ENCODE data around the gene LAMA2.

Gene LAMA2

GRCh38 chr6:129242546-129242945 lies 359.6 kb downstream of the LAMA2 start:
- H3K9me3 ChIP-seq (ENCODE audit: control insufficient read depth, insufficient read depth, low read length) = no peaks in the 10 kb centered on the region
- no peaks in the 10 kb centered on the region for H3K36me3 ChIP-seq (ENCODE audit: insufficient read depth, low read length)
- no peak overlapping the region for H3K9ac ChIP-seq (ENCODE audit: low read depth, low read length)
- no peaks in the 10 kb centered on the region for H3K4me1 ChIP-seq (ENCODE audit: insufficient read depth, low read length)

- Histone ChIP-seq H3K9ac (ENCODE audit: low read depth, low read length) (no peak overlapping the region), H3K36me3 (ENCODE audit: insufficient read depth, low read length) (no peaks in the 10 kb centered on the region), H3K4me1 (ENCODE audit: insufficient read depth, low read length) (no peaks in the 10 kb centered on the region)
Measured at GRCh38 chr6:129243377-129243776, 360.4 kb downstream of the LAMA2 start.

GRCh38 chr6:129248946-129249345 lies 366.0 kb downstream of the LAMA2 start:
- H3K36me3 ChIP-seq (ENCODE audit: insufficient read depth, low read length) = no peaks in the 10 kb centered on the region
- no peaks in the 10 kb centered on the region; the same call in 1 of the 2 replicates for H3K4me1 ChIP-seq (ENCODE audit: insufficient read depth, low read length)
- H3K9ac ChIP-seq (ENCODE audit: low read depth, low read length) = no peak overlapping the region
- H3K9me3 ChIP-seq (ENCODE audit: control insufficient read depth, insufficient read depth, low read length) = no peaks in the 10 kb centered on the region

More at GRCh38 chr6:129243377-129243776, 360.4 kb downstream of the LAMA2 start:
- H3K9me3 ChIP-seq (ENCODE audit: control insufficient read depth, insufficient read depth, low read length) = no peaks in the 10 kb centered on the region

- Histone ChIP-seq H3K4me1 (ENCODE audit: insufficient read depth, low read length) (no peaks in the 10 kb centered on the region; the same call in 1 of the 2 replicates), H3K36me3 (ENCODE audit: insufficient read depth, low read length) (no peaks in the 10 kb centered on the region), H3K9me3 (ENCODE audit: control insufficient read depth, insufficient read depth, low read length) (no peaks in the 10 kb centered on the region), H3K9ac (ENCODE audit: low read depth, low read length) (no peak overlapping the region)
Measured at GRCh38 chr6:129251669-129252376, 368.9 kb downstream of the LAMA2 start.

GRCh38 chr6:129252377-129253071 lies 369.6 kb downstream of the LAMA2 start:
- H3K9ac ChIP-seq (ENCODE audit: low read depth, low read length) = no peak overlapping the region
- H3K4me1 ChIP-seq (ENCODE audit: insufficient read depth, low read length) = no peaks in the 10 kb centered on the region; the same call in 1 of the 2 replicates
- H3K36me3 ChIP-seq (ENCODE audit: insufficient read depth, low read length) = no peaks in the 10 kb centered on the region
- H3K9me3 ChIP-seq (ENCODE audit: control insufficient read depth, insufficient read depth, low read length) = no peaks in the 10 kb centered on the region

- Histone ChIP-seq H3K9ac (ENCODE audit: low read depth, low read length) (no peak overlapping the region), H3K4me1 (ENCODE audit: insufficient read depth, low read length) (no peaks in the 10 kb centered on the region; the same call in 1 of the 2 replicates), H3K9me3 (ENCODE audit: control insufficient read depth, insufficient read depth, low read length) (no peaks in the 10 kb centered on the region), H3K36me3 (ENCODE audit: insufficient read depth, low read length) (no peaks in the 10 kb centered on the region)
Measured at GRCh38 chr6:129253242-129253641, 370.3 kb downstream of the LAMA2 start.

GRCh38 chr6:129253727-129254126 lies 370.8 kb downstream of the LAMA2 start:
- no peak overlapping the region for H3K9ac ChIP-seq (ENCODE audit: low read depth, low read length)
- H3K9me3 ChIP-seq (ENCODE audit: control insufficient read depth, insufficient read depth, low read length) = no peaks in the 10 kb centered on the region
- H3K4me1 ChIP-seq (ENCODE audit: insufficient read depth, low read length) = no peaks in the 10 kb centered on the region; the same call in 1 of the 2 replicates
- no peaks in the 10 kb centered on the region for H3K36me3 ChIP-seq (ENCODE audit: insufficient read depth, low read length)

GRCh38 chr6:129257196-129257595 lies 374.3 kb downstream of the LAMA2 start:
- Histone ChIP-seq H3K9ac (ENCODE audit: low read depth, low read length) (no peak overlapping the region), H3K9me3 (ENCODE audit: control insufficient read depth, insufficient read depth, low read length) (no peaks in the 10 kb centered on the region), H3K36me3 (ENCODE audit: insufficient read depth, low read length) (no peaks in the 10 kb centered on the region), H3K4me1 (ENCODE audit: insufficient read depth, low read length) (peaks cover 3% of the 10 kb centered on the region)

- Histone ChIP-seq H3K4me1 (ENCODE audit: insufficient read depth, low read length) (peaks cover 10% of the 10 kb centered on the region), H3K9ac (ENCODE audit: low read depth, low read length) (no peak overlapping the region), H3K36me3 (ENCODE audit: insufficient read depth, low read length) (no peaks in the 10 kb centered on the region), H3K9me3 (ENCODE audit: control insufficient read depth, insufficient read depth, low read length) (no peaks in the 10 kb centered on the region)
Measured at GRCh38 chr6:129262661-129263060, 379.7 kb downstream of the LAMA2 start.

- Histone ChIP-seq H3K9me3 (ENCODE audit: control insufficient read depth, insufficient read depth, low read length) (no peaks in the 10 kb centered on the region), H3K36me3 (ENCODE audit: insufficient read depth, low read length) (no peaks in the 10 kb centered on the region), H3K9ac (ENCODE audit: low read depth, low read length) (no peak overlapping the region), H3K4me1 (ENCODE audit: insufficient read depth, low read length) (peaks cover 10% of the 10 kb centered on the region)
Measured at GRCh38 chr6:129263176-129263575, 380.2 kb downstream of the LAMA2 start.

- Histone ChIP-seq H3K4me1 (ENCODE audit: insufficient read depth, low read length) (peaks cover 10% of the 10 kb centered on the region), H3K36me3 (ENCODE audit: insufficient read depth, low read length) (no peaks in the 10 kb centered on the region), H3K9ac (ENCODE audit: low read depth, low read length) (no peak overlapping the region), H3K9me3 (ENCODE audit: control insufficient read depth, insufficient read depth, low read length) (no peaks in the 10 kb centered on the region)
Measured at GRCh38 chr6:129264480-129265045, 381.6 kb downstream of the LAMA2 start.

- no peaks in the 10 kb centered on the region for H3K9me3 ChIP-seq (ENCODE audit: control insufficient read depth, insufficient read depth, low read length)
Measured at GRCh38 chr6:129267028-129267427, 384.1 kb downstream of the LAMA2 start.

GRCh38 chr6:129269076-129269475 lies 386.1 kb downstream of the LAMA2 start:
- Histone ChIP-seq H3K4me1 (ENCODE audit: insufficient read depth, low read length) (peaks cover 27% of the 10 kb centered on the region; the same call in 1 of the 2 replicates), H3K36me3 (ENCODE audit: insufficient read depth, low read length) (no peaks in the 10 kb centered on the region), H3K9me3 (ENCODE audit: control insufficient read depth, insufficient read depth, low read length) (no peaks in the 10 kb centered on the region), H3K9ac (ENCODE audit: low read depth, low read length) (no peak overlapping the region)

More at GRCh38 chr6:129267028-129267427, 384.1 kb downstream of the LAMA2 start:
- no peak overlapping the region for H3K9ac ChIP-seq (ENCODE audit: low read depth, low read length)
- no peaks in the 10 kb centered on the region for H3K36me3 ChIP-seq (ENCODE audit: insufficient read depth, low read length)
- H3K4me1 ChIP-seq (ENCODE audit: insufficient read depth, low read length) = peaks cover 13% of the 10 kb centered on the region; the same call in 1 of the 2 replicates

- H3K4me1 ChIP-seq (ENCODE audit: insufficient read depth, low read length) = peaks cover 27% of the 10 kb centered on the region; the same call in 1 of the 2 replicates
- H3K9me3 ChIP-seq (ENCODE audit: control insufficient read depth, insufficient read depth, low read length) = no peaks in the 10 kb centered on the region
- H3K36me3 ChIP-seq (ENCODE audit: insufficient read depth, low read length) = no peaks in the 10 kb centered on the region
- no peak overlapping the region for H3K9ac ChIP-seq (ENCODE audit: low read depth, low read length)
Measured at GRCh38 chr6:129269891-129270290, 387.0 kb downstream of the LAMA2 start.

All from ES-I3 (cell line).